TTC549 (cell line): Measurements from ENCODE around the gene TRPM1.

Source experiments
- FAIRE-seq: peaks from 2 replicates; lab custom pipeline; 2012; peaks lifted over from hg19 to GRCh38; lab: Jason Lieb, UNC

Gene TRPM1

GRCh38 chr15:31049111-31049510 is 52.4 kb downstream of the TRPM1 start:
- no peak for FAIRE-seq

GRCh38 chr15:31047437-31047836 is 54.1 kb downstream of the TRPM1 start:
- no peak for FAIRE-seq

GRCh38 chr15:31046759-31047359 is 54.7 kb downstream of the TRPM1 start:
- FAIRE-seq = no peak

GRCh38 chr15:31045606-31046005 is 55.9 kb downstream of the TRPM1 start:
- FAIRE-seq = no peak

- no peak for FAIRE-seq
These were observed 58.8 kb downstream of the TRPM1 start for GRCh38 chr15:31042751-31043150.

GRCh38 chr15:31041610-31042009 is 59.9 kb downstream of the TRPM1 start:
- FAIRE-seq = no peak

- FAIRE-seq = no peak
These were observed 60.9 kb downstream of the TRPM1 start for GRCh38 chr15:31040611-31041010.

GRCh38 chr15:31039961-31040360 is 61.6 kb downstream of the TRPM1 start:
- no peak for FAIRE-seq

GRCh38 chr15:31037731-31038477 is 63.6 kb downstream of the TRPM1 start:
- no peak for FAIRE-seq

GRCh38 chr15:31036783-31037182 is 64.7 kb downstream of the TRPM1 start:
- FAIRE-seq = no peak

- FAIRE-seq = no peak
These were observed 65.9 kb downstream of the TRPM1 start for GRCh38 chr15:31035610-31036009.

GRCh38 chr15:31034152-31034551 is 67.4 kb downstream of the TRPM1 start:
- no peak for FAIRE-seq

- FAIRE-seq = no peak
These were observed 68.6 kb downstream of the TRPM1 start for GRCh38 chr15:31032961-31033371.

GRCh38 chr15:31031471-31032067 is 70.0 kb downstream of the TRPM1 start:
- no peak for FAIRE-seq

GRCh38 chr15:31027910-31028578 is 73.5 kb downstream of the TRPM1 start:
- no peak for FAIRE-seq

- no peak for FAIRE-seq
These were observed 75.5 kb downstream of the TRPM1 start for GRCh38 chr15:31025996-31026395.

GRCh38 chr15:31024979-31025378 is 76.5 kb downstream of the TRPM1 start:
- FAIRE-seq = no peak

GRCh38 chr15:31024330-31024729 is 77.2 kb downstream of the TRPM1 start:
- no peak for FAIRE-seq

GRCh38 chr15:31023841-31024240 is 77.7 kb downstream of the TRPM1 start:
- no peak for FAIRE-seq

- no peak for FAIRE-seq
These were observed 80.4 kb downstream of the TRPM1 start for GRCh38 chr15:31021067-31021665.

GRCh38 chr15:31020542-31020941 is 81.0 kb downstream of the TRPM1 start:
- FAIRE-seq = no peak

GRCh38 chr15:31019986-31020385 is 81.5 kb downstream of the TRPM1 start:
- no peak for FAIRE-seq

GRCh38 chr15:31017311-31017710 is 84.2 kb downstream of the TRPM1 start:
- FAIRE-seq = no peak
